Stimulated activated CD8-positive, alpha-beta memory T cell treated with anti-CD3 and anti-CD28 coated beads, Interleukin-7, amount 100 ng/mL, for 4 hours (primary cell): ENCODE data around the gene BZW1.

Experiments
- DNase-seq, 2 donors: peaks; one replicate each; pipeline ENCODE4 v3.0.0-alpha.2; 2020; ENCODE audit warnings: low read depth in 2 of 2

Gene BZW1

GRCh38 chr2:200811333-200812121 is at the start of gene BZW1:
BZW1 (plus strand) TSS chr2:200811910; CDS start chr2:200813218, 1,308 bp downstream.
- DNase-seq = peak; percentile 93 to 95

GRCh38 chr2:200762127-200762526 is 49.6 kb upstream of the BZW1 start:
- DNase-seq = no peak

DNA sequence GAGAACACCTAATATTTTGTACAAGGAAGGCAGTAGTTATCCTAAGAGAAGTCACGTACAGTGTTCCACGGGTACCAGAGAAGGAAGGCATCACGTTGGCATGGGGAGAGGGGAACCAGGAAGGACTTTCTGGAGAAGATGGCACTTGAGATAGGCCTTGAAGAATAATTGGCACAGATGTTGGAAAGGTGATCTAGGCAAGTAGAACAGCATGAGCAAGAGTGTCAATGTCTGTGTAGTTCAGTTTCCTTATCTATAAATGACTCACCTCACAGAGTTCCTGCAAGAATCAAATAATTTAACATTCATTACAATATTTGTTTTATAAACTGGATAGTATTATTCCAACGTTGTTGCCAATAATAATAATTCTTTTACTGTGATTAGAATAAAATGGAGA is 48.3 kb upstream of the BZW1 start:
- DNase-seq = no peak

DNA sequence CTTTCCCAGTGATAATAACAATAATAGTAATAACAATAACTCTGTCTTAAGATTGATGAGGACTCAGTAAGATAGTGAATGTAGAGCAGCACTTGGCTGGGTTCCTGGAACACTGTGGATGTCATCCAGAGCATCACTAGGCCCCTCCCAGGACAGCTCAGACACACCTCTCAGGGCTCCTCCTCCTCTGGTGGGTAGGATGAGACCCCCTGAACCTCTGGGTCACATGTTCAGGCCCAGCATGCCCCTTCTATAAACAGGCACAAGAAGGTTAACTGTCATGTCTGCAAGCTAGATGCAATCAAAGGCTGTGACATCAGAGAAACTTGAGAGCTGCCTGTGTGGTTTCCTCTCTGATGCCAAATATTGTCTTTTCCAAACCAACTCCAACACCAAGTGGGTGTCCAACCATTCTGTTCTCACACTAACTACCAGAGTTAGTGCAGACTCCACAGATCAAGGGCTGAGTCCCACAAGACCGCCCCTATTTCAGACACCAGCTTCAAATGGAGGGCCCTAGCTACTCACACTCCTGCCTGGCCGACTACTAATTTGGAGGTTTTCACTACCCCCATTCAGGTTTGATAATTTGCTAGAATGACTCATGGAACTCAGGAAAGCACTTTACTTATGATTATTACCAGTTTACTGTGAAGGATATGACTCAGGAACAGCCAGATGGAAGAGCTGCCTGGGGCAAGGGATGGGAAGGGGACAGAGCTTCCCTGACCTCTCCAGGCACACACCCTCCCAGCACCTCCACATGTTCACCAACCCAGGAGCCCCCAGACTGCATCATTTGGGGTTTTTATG is 46.4 kb upstream of the BZW1 start:
- DNase-seq = no peak

- no peak for DNase-seq
These were observed 45.6 kb upstream of the BZW1 start for GRCh38 chr2:200765995-200766660.

DNA sequence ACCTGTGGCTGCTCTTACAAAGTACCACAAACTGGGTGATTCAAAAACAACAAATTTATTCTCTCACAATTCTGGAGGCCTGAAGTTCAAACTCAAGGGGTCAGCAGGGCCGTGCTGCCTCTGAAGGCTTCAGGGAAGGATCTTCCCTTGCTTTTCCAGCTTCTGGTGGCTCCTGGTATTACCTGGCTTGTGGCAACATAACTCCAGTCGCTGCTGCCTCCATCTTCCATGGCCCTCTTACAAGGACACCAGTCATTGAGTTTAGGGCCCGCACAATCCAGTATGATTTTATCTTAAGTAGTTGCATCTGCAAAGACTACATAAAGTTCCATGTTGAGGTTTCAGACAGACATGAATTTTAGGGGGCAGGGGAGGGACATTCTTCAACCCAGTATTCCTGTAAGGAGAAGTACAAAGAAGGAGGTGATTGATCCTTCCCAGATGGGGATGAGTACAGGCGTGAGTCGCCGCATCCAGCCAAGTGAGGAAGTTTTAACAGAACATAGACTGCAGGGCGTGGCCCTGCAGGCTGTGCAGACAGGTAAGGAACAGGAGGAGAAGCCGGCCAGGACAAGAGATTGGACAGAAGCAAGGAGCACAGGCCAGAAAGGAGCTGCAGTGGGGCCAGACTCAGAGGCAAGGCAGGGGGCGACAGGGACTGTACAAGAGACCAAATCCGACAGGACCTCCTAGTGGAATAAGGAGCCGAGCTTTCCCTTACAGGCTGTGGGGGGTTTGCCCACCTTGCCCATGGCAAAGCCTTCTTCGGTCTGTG is 44.4 kb upstream of the BZW1 start:
- no peak for DNase-seq

- no peak for DNase-seq
These were observed 40.9 kb upstream of the BZW1 start for GRCh38 chr2:200770847-200771246.

GRCh38 chr2:200772620-200773019 is 39.1 kb upstream of the BZW1 start:
- no peak for DNase-seq

DNA sequence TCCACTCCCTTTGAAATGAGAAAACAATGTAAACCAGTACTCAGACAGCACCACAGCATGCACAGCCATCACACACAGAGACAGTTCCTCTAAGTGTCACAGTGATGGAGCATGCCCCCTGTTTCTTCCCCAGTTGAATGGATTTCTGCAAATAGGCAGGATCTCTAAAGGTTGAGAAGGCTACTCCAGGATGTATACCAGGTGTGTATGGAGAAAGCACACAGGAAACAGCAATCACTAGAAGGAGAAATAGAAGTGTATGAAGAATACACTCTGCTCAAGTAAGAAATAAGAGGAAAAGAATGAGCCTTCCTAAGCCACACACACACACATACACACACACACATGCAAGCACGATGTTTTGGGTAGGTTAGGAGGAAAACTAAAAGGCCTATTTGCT is 38.6 kb upstream of the BZW1 start:
- no peak for DNase-seq

DNA sequence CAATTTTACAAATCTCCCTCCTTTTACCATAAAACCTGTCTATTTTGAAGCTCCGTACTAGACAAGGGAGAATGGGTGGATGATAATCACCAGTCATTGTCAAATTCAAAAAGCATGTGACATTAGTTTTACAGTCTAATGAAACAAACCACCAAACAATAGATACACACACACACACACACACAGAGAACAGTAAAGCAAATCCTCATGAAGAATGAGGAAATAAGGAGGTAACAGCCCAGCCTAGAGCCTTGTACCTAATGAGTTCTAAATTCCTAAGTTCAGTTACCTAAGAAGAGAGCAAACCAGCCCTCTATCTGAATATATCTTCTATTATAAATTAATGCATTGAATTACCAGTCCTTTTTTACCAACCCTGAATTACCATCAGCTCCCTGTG is 36.8 kb upstream of the BZW1 start:
- DNase-seq = no peak

GRCh38 chr2:200777275-200777674 is 34.4 kb upstream of the BZW1 start:
- DNase-seq = no peak

DNA sequence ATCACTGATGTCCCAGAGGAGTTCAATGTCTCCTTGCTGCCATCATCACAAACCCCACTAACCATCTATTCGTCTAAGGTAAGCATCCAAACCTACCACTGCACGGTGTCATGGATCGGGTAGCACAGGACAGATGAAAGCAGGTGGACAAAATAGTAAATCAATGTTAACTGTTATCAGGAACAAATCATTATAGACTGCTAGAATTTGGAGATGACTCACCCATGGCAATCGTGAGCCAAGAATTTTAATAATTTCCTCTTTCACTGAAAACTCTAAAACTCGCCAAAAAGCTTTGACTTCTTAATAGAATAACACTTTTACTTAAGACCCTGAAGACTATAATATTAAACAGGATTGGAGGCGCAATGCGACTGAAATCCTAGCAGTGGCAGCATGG is 33.7 kb upstream of the BZW1 start:
- no peak for DNase-seq

DNA sequence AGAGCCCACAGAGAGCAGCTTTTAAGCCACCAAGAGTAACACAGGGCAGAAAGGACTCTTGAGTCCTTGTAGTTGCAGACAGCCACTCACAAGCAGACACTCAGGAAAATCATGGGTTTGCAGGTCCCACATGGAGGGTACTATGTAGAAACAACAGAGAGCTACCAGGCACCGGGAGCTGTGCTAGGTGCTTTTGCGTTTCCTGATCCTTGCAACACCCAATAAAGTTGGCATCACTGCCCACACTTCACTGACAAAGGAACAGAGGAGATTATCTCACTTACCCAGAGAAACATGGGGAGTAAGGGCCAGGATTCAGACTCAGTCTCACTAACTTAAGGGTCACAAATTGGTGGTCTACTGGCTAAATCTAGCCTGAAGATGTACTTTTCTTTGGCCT is 32.5 kb upstream of the BZW1 start:
- no peak for DNase-seq

DNA sequence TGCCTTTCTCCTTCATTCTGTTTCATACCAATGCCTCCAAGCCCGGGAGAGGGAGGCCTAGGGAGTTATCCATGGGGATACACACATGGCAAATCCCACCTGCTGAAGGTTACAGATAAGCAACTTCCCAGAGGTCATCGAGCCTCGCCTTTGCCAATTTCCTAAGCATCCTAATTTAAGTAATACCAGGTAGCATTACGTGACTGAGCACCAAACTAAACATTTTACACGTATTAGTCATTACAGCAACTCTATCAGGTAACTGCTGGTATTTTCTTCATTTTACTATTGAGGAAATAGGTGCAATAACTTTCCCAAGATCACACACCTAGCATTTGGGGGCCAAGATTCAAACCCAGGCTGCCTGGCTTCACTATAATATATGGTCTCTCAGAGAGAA is 30.1 kb upstream of the BZW1 start:
- DNase-seq = no peak

GRCh38 chr2:200782251-200782650 is 29.5 kb upstream of the BZW1 start:
- no peak for DNase-seq

DNA sequence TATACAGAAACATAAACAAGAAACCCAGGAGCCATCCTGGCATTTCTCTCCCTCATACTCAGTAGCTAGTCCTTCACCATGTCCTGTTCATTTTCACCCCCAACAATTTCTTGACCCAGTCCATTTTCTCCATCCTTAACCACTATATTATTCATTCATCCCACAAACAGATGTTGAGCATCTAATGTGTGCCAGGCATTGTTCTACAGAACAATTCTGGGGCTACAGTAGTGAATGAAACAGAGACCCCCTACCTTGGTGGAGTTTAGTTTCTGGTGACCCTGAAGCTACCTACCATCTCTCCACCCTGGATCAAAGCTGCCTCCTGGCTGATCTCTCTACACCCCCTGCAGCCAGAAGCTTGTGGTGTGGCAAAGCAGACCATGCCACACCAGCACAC is 27.5 kb upstream of the BZW1 start:
- no peak for DNase-seq

DNA sequence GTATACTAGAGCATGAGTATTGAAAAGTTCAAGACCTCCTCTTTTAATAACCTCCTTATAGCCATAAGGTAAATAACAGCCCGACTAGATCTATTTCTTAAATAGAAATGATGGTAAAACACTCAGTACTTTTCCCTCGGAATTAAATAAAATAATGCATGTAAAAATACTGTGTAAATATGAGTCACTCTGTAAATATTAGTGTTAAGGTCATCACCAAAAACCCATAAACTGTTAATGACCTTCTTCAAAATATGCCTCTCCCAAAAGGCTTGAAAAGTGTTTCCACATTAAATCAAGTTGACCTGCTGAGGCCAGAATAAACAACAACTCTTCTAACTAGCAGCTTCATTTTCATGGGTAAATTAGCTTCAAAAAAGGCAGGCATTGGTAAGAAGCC is 25.3 kb upstream of the BZW1 start:
- no peak for DNase-seq

GRCh38 chr2:200786826-200787225 is 24.9 kb upstream of the BZW1 start:
- no peak for DNase-seq

DNA sequence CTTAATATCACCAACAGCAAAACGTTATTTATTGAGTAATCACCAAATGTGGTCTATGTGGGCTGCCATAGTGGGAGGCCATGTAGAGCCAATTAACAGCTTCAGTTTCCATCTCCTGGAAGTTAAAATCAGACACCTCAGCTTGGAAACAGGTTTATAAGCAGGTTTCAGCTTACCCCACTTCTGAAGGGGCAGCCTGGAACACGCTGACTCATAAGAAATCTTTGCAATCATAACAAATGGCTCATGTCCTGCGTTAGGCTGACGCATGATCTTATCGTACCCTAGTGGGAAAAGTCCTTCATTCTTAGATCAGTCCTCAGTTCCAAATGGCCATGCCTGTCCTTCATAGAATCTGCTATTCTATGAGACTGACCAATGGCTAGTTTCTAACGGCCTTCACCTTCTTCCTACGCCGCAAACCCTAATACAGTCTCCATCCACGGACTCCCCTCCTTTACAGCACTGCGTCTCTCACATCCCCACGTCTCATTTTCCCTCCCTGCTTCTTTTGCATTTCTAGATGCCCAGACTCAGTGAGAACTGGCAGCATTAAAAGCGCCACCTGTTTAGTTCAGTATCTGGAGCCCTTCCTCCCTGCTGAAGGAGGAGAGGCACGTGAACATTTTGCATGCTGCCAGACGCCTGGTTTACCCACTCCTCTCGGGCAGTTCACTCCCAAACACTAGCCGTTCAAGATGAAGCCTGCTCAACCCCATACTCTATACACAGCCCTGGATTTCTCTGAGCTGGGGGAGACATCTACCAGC is 24.2 kb upstream of the BZW1 start:
- DNase-seq = no peak

GRCh38 chr2:200788121-200788718 is 23.5 kb upstream of the BZW1 start:
- no peak for DNase-seq

DNA sequence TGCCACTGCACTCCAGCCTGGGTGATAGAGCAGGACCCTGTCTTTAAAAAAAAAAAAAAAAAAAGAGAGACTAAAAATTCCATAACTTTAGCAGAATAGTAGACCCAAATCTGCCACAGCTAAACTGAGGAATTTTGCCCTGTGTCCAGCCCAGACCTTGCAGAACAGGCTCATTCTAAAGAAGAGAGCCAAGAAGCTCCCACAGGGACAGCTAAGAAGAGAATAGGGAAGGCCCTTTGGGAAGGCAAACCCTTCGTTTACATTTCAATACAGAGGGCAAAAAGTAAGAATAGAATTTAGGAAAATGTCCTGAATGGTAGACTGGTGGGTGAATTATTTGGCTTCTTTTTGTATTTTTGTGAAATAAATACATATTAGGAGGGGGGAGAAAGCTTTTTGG is 21.5 kb upstream of the BZW1 start:
- DNase-seq = no peak
